Measurements from ENCODE around the gene STXBP6.

STXBP6 gene

DNA sequence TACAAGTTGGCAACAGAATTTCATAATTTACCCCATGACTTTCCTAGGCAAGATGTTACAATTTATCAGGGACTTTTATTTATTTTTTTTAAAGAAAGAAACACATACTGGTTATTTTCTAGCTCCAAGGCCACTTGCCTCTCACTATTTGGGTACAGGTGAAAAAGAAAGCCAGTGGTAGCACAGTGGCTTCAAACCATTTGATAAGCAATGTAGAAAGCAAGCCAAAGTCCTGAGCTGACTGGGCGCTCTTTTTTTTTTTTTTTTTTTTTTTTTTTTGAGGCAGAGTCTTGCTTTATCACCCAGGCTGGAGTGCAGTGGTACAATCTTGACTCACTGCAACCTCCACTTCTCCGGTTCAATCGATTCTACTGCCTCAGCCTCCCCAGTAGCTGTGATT, 73.3 kb downstream of the STXBP6 start:
- H3K4me3 Mint-ChIP-seq = no peak overlapping the region
- no peaks in the 10 kb centered on the region for H3K27me3 Mint-ChIP-seq (ENCODE audit: low read depth)
- H3K9me3 Mint-ChIP-seq = no peaks in the 10 kb centered on the region
- H3K4me1 Mint-ChIP-seq = peaks cover 13% of the 10 kb centered on the region
- TF ChIP-seq, protein P1, sequence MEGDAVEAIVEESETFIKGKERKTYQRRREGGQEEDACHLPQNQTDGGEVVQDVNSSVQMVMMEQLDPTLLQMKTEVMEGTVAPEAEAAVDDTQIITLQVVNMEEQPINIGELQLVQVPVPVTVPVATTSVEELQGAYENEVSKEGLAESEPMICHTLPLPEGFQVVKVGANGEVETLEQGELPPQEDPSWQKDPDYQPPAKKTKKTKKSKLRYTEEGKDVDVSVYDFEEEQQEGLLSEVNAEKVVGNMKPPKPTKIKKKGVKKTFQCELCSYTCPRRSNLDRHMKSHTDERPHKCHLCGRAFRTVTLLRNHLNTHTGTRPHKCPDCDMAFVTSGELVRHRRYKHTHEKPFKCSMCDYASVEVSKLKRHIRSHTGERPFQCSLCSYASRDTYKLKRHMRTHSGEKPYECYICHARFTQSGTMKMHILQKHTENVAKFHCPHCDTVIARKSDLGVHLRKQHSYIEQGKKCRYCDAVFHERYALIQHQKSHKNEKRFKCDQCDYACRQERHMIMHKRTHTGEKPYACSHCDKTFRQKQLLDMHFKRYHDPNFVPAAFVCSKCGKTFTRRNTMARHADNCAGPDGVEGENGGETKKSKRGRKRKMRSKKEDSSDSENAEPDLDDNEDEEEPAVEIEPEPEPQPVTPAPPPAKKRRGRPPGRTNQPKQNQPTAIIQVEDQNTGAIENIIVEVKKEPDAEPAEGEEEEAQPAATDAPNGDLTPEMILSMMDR (IDR thresholded peaks at IDR 0.05; ENCODE audit: unreplicated experiment in 3 of 3) = no peak
- no peaks in the 10 kb centered on the region for H3K36me3 Mint-ChIP-seq (ENCODE audit: low read depth)
- H3K27ac Mint-ChIP-seq = peak overlapping the region in 2 of 3 experiments; percentile 46 to 90

- Mint-ChIP-seq H3K4me3 (no peak overlapping the region), H3K9me3 (no peaks in the 10 kb centered on the region), H3K27me3 (ENCODE audit: low read depth) (no peaks in the 10 kb centered on the region), H3K4me1 (peaks cover 23% of the 10 kb centered on the region), H3K27ac (peak overlapping the region in 2 of 3 experiments; percentile 16 to 17), H3K36me3 (ENCODE audit: low read depth) (no peaks in the 10 kb centered on the region)
- TF ChIP-seq, protein P1 (IDR thresholded peaks at IDR 0.05; ENCODE audit: unreplicated experiment in 3 of 3) = no peak
Measured at GRCh38 chr14:24975393-24975792, 74.6 kb downstream of the STXBP6 start.

GRCh38 chr14:24974591-24975374, 75.2 kb downstream of the STXBP6 start:
- H3K36me3 Mint-ChIP-seq (ENCODE audit: low read depth) = no peaks in the 10 kb centered on the region
- no peaks in the 10 kb centered on the region for H3K27me3 Mint-ChIP-seq (ENCODE audit: low read depth)
- H3K4me3 Mint-ChIP-seq = no peak overlapping the region

GRCh38 chr14:24972844-24973243, 77.1 kb downstream of the STXBP6 start:
- Mint-ChIP-seq H3K9me3 (no peaks in the 10 kb centered on the region), H3K4me3 (no peak overlapping the region), H3K4me1 (peaks cover 23% of the 10 kb centered on the region), H3K27ac (no peak overlapping the region), H3K36me3 (ENCODE audit: low read depth) (no peaks in the 10 kb centered on the region), H3K27me3 (ENCODE audit: low read depth) (peaks cover 5% of the 10 kb centered on the region)
- TF ChIP-seq, protein P1 (IDR thresholded peaks at IDR 0.05; ENCODE audit: unreplicated experiment in 3 of 3) = no peak

More at GRCh38 chr14:24974591-24975374, 75.2 kb downstream of the STXBP6 start:
- H3K9me3 Mint-ChIP-seq = no peaks in the 10 kb centered on the region
- H3K4me1 Mint-ChIP-seq = peaks cover 23% of the 10 kb centered on the region
- peak overlapping the region in 2 of 3 experiments; percentile 16 to 17 for H3K27ac Mint-ChIP-seq
- TF ChIP-seq, protein P1 (IDR thresholded peaks at IDR 0.05; ENCODE audit: unreplicated experiment in 3 of 3) = no peak

- TF ChIP-seq, protein P1 (IDR thresholded peaks at IDR 0.05; ENCODE audit: unreplicated experiment in 3 of 3) = no peak
- H3K27me3 Mint-ChIP-seq (ENCODE audit: low read depth) = peaks cover 5% of the 10 kb centered on the region
- no peaks in the 10 kb centered on the region for H3K36me3 Mint-ChIP-seq (ENCODE audit: low read depth)
- no peaks in the 10 kb centered on the region for H3K9me3 Mint-ChIP-seq
- H3K27ac Mint-ChIP-seq = peak overlapping the region in 2 of 3 experiments; percentile 44 to 59
- H3K4me1 Mint-ChIP-seq = peaks cover 29% of the 10 kb centered on the region
- H3K4me3 Mint-ChIP-seq = no peak overlapping the region
Measured at GRCh38 chr14:24971255-24971654, 78.7 kb downstream of the STXBP6 start.

DNA sequence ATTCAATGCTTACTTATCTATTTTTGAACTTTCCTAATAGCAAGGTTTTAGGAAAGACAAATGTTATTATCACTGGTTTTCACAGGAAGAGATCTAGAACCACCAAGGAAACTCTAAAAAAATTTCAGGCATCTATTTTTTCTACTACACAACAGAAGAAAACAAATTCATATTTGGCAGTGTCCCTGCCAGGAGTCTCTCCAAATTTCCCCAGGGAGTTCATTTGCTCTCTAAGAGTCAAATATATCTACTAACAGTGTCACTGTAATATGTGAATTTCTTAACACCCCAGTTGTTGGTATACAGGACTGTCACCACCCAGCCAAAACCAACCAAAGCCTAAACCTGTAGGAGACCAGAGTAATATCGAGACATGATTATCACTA, 83.4 kb downstream of the STXBP6 start:
- peak overlapping the region in 1 of 3 experiments; percentile 5 for H3K4me3 Mint-ChIP-seq
- peaks cover 37% of the 10 kb centered on the region for H3K4me1 Mint-ChIP-seq
- no peaks in the 10 kb centered on the region for H3K9me3 Mint-ChIP-seq
- peak overlapping the region; percentile 41 to 80 (median 48) for H3K27ac Mint-ChIP-seq
- H3K27me3 Mint-ChIP-seq (ENCODE audit: low read depth) = peaks cover 5% of the 10 kb centered on the region
- TF ChIP-seq, protein P1 (IDR thresholded peaks at IDR 0.05; ENCODE audit: unreplicated experiment in 3 of 3) = no peak
- no peaks in the 10 kb centered on the region for H3K36me3 Mint-ChIP-seq (ENCODE audit: low read depth)
